HG02973 (cell line): ENCODE results near the gene UROC1.
"Not testable (repeated sequence)": the region's sequence is repeated elsewhere in the genome, so short reads cannot be mapped to it uniquely, and the experiment has no call there.

Experiments used
- ATAC-seq: cut with Tn5 transposase; IDR thresholded peaks from one replicate; pipeline ENCODE4 v1.9.1; 2021; ENCODE audit warnings: moderate library complexity; ENCODE audit not compliant: unreplicated experiment

Gene UROC1

GRCh38 chr3:126547721-126548120, 30.1 kb upstream of the UROC1 start:
- ATAC-seq: no peak

- ATAC-seq: no peak
Measured at GRCh38 chr3:126546549-126547239, 29.1 kb upstream of the UROC1 start.

GRCh38 chr3:126546013-126546412, 28.4 kb upstream of the UROC1 start:
- ATAC-seq: no peak

- ATAC-seq: no peak
Measured at GRCh38 chr3:126545544-126545943, 28.0 kb upstream of the UROC1 start.

- no peak for ATAC-seq
Measured at GRCh38 chr3:126544596-126545281, 27.2 kb upstream of the UROC1 start.

GRCh38 chr3:126543457-126544061, 26.0 kb upstream of the UROC1 start:
- no peak for ATAC-seq

GRCh38 chr3:126542340-126543241, 25.0 kb upstream of the UROC1 start:
- no peak for ATAC-seq

- no peak for ATAC-seq
Measured at GRCh38 chr3:126541628-126542339, 24.2 kb upstream of the UROC1 start.

GRCh38 chr3:126540951-126541627, 23.5 kb upstream of the UROC1 start:
- no peak for ATAC-seq

- ATAC-seq: no peak
Measured at GRCh38 chr3:126540342-126540849, 22.8 kb upstream of the UROC1 start.

- ATAC-seq: no peak
Measured at GRCh38 chr3:126539558-126540250, 22.1 kb upstream of the UROC1 start.

GRCh38 chr3:126538966-126539365, 21.4 kb upstream of the UROC1 start:
- no peak for ATAC-seq

GRCh38 chr3:126538316-126538715, 20.7 kb upstream of the UROC1 start:
- ATAC-seq: no peak

- ATAC-seq: no peak
Measured at GRCh38 chr3:126537730-126538281, 20.2 kb upstream of the UROC1 start.

- no peak for ATAC-seq
Measured at GRCh38 chr3:126537116-126537729, 19.6 kb upstream of the UROC1 start.

- ATAC-seq: no peak
Measured at GRCh38 chr3:126536126-126536525, 18.6 kb upstream of the UROC1 start.

GRCh38 chr3:126535636-126536035, 18.1 kb upstream of the UROC1 start:
- no peak for ATAC-seq

- ATAC-seq: not testable (repeated sequence)
Measured at GRCh38 chr3:126534716-126535115, 17.1 kb upstream of the UROC1 start.
